ENCODE results near the gene UGT2A2.

UGT2A2 gene

GRCh38 chr4:69568787-69569186 is 70.7 kb downstream of the UGT2A2 start:
- no peak for DNase-seq

GRCh38 chr4:69563424-69563823 is 76.0 kb downstream of the UGT2A2 start:
- no peak for DNase-seq

GRCh38 chr4:69549651-69550050 is 89.8 kb downstream of the UGT2A2 start:
- no peak for DNase-seq

GRCh38 chr4:69546134-69546765 is 93.2 kb downstream of the UGT2A2 start:
- no peak for DNase-seq

Data from CD4-positive, alpha-beta T cell treated with Interleukin-6 for 4 hours (primary cell).